ENCODE measurements around the gene CYP3A7.

DNA sequence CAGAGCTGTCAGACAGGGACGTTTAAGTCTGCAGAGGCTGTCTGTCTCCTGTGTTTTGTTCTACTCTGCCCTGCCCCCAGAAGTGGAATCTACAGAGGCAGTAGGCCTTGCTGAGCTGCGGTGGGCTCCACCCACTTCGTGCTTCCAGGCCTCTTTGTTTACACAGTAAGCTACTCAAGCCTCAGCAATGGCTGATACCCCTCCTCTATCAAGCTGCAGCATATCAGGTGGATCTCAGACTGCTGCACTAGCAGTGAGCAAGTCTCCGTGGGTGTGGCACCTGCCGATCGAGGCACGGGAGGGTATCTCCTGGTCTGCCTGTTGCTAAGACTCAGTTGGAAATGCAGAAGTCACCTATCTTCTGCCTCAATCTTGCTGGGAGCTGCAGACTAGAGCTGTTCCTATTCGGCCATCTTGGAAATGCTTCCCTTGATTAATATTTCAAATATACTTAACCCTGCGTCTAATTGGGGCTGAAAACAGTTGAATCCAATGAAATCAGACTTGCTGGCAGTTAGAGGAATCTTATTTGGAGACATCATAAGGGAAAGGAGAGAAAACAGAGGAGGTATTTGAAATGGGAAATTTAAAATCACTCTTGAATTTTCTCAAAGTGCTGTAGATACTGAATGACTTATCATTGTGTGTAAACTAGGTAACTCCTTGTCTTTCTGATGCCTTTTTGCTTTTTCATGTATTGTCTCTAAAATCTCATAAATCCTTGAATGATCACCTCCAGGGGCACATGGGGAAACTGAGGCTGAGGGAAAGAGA is 41.4 kb downstream of the CYP3A7 start:
- no peak for TF ChIP-seq GATA2 (IDR thresholded peaks at IDR 0.05; ENCODE audit: low read depth, low read length)
- TF ChIP-seq GATA3 (IDR thresholded peaks at IDR 0.05; ENCODE audit: low read depth, low read length): no peak
